GM19240 (cell line): Measurements from ENCODE around the gene HBZ.
"Not testable (repeated sequence)": the region's sequence is repeated elsewhere in the genome, so short reads cannot be mapped to it uniquely, and the experiment has no call there.

Experiments used
- DNase-seq: peaks from one replicate; pipeline ENCODE4 v3.0.0; 2011; ENCODE audit warnings: low spot score; ENCODE audit not compliant: insufficient read length

HBZ gene

GRCh38 chr16:152141-153128, at the start of gene HBZ:
Gene HBZ, plus strand, starts transcription at chr16:152644. Its CDS starts 266 bp downstream, at chr16:152910.
- DNase-seq: no peak

- DNase-seq: no peak
These were observed 48.1 kb upstream of the HBZ start for GRCh38 chr16:104355-104754.

GRCh38 chr16:104928-105327, 47.5 kb upstream of the HBZ start:
- DNase-seq: no peak

- no peak for DNase-seq
These were observed 46.9 kb upstream of the HBZ start for GRCh38 chr16:105521-105920.

- peak; percentile 70 for DNase-seq
These were observed 45.7 kb upstream of the HBZ start for GRCh38 chr16:106623-107324.

- DNase-seq: no peak
These were observed 40.1 kb upstream of the HBZ start for GRCh38 chr16:112153-112840.

- no peak for DNase-seq
These were observed 38.1 kb upstream of the HBZ start for GRCh38 chr16:114327-114726.

- no peak for DNase-seq
These were observed 36.4 kb upstream of the HBZ start for GRCh38 chr16:116015-116414.

GRCh38 chr16:117379-118365, 34.8 kb upstream of the HBZ start:
- peak; percentile 50 for DNase-seq

- DNase-seq: no peak
These were observed 33.6 kb upstream of the HBZ start for GRCh38 chr16:118857-119256.

GRCh38 chr16:119295-119694, 33.1 kb upstream of the HBZ start:
- no peak for DNase-seq

GRCh38 chr16:119835-120491, 32.5 kb upstream of the HBZ start:
- DNase-seq: no peak

GRCh38 chr16:120756-121155, 31.7 kb upstream of the HBZ start:
- DNase-seq: no peak

- no peak for DNase-seq
These were observed 30.1 kb upstream of the HBZ start for GRCh38 chr16:122361-122760.

GRCh38 chr16:123558-124350, 28.7 kb upstream of the HBZ start:
- DNase-seq: not testable (repeated sequence)

- no peak for DNase-seq
These were observed 27.4 kb upstream of the HBZ start for GRCh38 chr16:125011-125410.

- no peak for DNase-seq
These were observed 23.4 kb upstream of the HBZ start for GRCh38 chr16:129075-129474.

- DNase-seq: no peak
These were observed 21.8 kb upstream of the HBZ start for GRCh38 chr16:130533-131173.

- DNase-seq: no peak
These were observed 20.3 kb upstream of the HBZ start for GRCh38 chr16:132120-132519.
